ENCODE data around the gene ANKRD13D. TPM values are rescaled to one million over a fixed set of nuclear protein-coding genes. Genes with fewer than 3 reads are reported as not detected.
A peak's percentile ranks its signal among the peaks of the same experiment; 100 is the strongest.

Gene ANKRD13D
- polyA plus RNA-seq, 3 donors = 18.9 to 21.1 (median 20.8) TPM

GRCh38 chr11:67284811-67285540 is 4.1 kb upstream of the ANKRD13D start:
- no peak for DNase-seq (ENCODE audit: low read depth in 3 of 3, low spot score in 2 of 3)

GRCh38 chr11:67285541-67286498 is 3.3 kb upstream of the ANKRD13D start:
- DNase-seq (ENCODE audit: low read depth in 3 of 3, low spot score in 2 of 3) = no peak

GRCh38 chr11:67286621-67287333 is 2.3 kb upstream of the ANKRD13D start:
- no peak for DNase-seq (ENCODE audit: low read depth in 3 of 3, low spot score in 2 of 3)

- no peak for DNase-seq (ENCODE audit: low read depth in 3 of 3, low spot score in 2 of 3)
Observed at GRCh38 chr11:67287355-67288197, 1.5 kb upstream of the ANKRD13D start.

- no peak for DNase-seq (ENCODE audit: low read depth in 3 of 3, low spot score in 2 of 3)
Observed at GRCh38 chr11:67288198-67288451, 978 bp upstream of the ANKRD13D start.

- peak in 1 of 3 donors; percentile 81 for DNase-seq (ENCODE audit: low read depth in 3 of 3, low spot score in 2 of 3)
Observed at GRCh38 chr11:67288452-67289225, 464 bp upstream of the ANKRD13D start.

GRCh38 chr11:67289651-67290479 is 762 bp downstream of the ANKRD13D start:
- no peak for DNase-seq (ENCODE audit: low read depth in 3 of 3, low spot score in 2 of 3)

- no peak for DNase-seq (ENCODE audit: low read depth in 3 of 3, low spot score in 2 of 3)
Observed at GRCh38 chr11:67290801-67291200, 1.7 kb downstream of the ANKRD13D start.

GRCh38 chr11:67291481-67292381 is 2.6 kb downstream of the ANKRD13D start:
- no peak for DNase-seq (ENCODE audit: low read depth in 3 of 3, low spot score in 2 of 3)

- DNase-seq (ENCODE audit: low read depth in 3 of 3, low spot score in 2 of 3) = no peak
Observed at GRCh38 chr11:67292671-67293070, 3.6 kb downstream of the ANKRD13D start.

GRCh38 chr11:67293090-67293489 is 4.0 kb downstream of the ANKRD13D start:
- no peak for DNase-seq (ENCODE audit: low read depth in 3 of 3, low spot score in 2 of 3)

GRCh38 chr11:67295846-67296245 is 6.7 kb downstream of the ANKRD13D start:
- DNase-seq (ENCODE audit: low read depth in 3 of 3, low spot score in 2 of 3) = no peak

- DNase-seq (ENCODE audit: low read depth in 3 of 3, low spot score in 2 of 3) = no peak
Observed at GRCh38 chr11:67298786-67299185, 9.7 kb downstream of the ANKRD13D start.

- no peak for DNase-seq (ENCODE audit: low read depth in 3 of 3, low spot score in 2 of 3)
Observed at GRCh38 chr11:67299471-67300191, 10.5 kb downstream of the ANKRD13D start.

- no peak for DNase-seq (ENCODE audit: low read depth in 3 of 3, low spot score in 2 of 3)
Observed at GRCh38 chr11:67300256-67300755, 11.2 kb downstream of the ANKRD13D start.

- DNase-seq (ENCODE audit: low read depth in 3 of 3, low spot score in 2 of 3) = no peak
Observed at GRCh38 chr11:67300756-67301312, 11.7 kb downstream of the ANKRD13D start.

All from right renal cortex interstitium (tissue), 3 donors.